Stimulated activated CD4-positive, alpha-beta T cell treated with anti-CD3 and anti-CD28 coated beads, Interleukin-15, amount 100 ng/mL, for 1 hour (primary cell): ENCODE data around the gene NDUFB11.

Experiments used
- DNase-seq, 2 donors: peaks; one replicate each; pipeline ENCODE4 v3.0.0-alpha.2; 2020; ENCODE audit warnings: low read depth in 1 of 2, low spot score in 1 of 2

Gene NDUFB11

DNA sequence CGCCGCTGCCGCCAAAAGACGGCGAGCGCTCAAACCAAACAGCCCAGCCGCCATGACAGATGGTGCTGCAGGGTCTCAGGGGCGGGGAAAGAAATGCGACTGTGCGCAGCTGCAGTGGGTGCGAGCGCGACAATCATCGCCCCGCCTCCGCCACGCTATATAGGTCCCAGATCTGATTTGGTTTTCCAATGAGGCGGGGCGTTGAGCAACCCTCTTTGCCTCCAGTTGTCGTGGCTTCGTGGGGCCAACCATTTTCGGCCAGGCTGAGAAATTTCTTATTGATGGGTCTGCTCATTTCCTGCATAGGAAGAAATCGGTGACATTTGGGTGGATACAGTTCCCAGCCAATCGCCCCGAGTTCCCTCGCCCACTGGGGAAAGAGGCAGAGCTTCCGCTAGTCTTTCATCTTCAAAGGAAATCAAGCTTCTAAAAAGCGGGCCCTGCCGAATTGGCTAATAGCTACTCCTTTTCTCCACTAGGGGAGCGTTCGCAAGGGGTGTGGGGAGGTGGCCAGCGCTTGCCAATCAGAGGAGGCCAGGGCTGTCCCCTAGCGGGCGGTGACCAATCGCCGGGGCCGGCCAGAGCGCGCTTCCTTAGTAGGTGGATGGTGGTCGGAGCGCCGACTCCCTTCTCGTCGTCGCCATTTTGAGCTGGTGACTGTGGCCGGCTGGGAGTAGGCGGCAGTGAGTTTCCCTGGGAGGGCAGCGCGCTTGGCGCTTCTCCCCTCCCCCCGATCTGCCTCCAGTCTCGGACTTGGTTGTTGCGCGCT, at the start of gene NDUFB11, which contains the start of gene RBM10:
NDUFB11 (minus strand) TSS at position 77 of the 769 bp plus-strand sequence; CDS start at position 54, 23 bp downstream.
RBM10 (plus strand) TSS at position 596 of the 769 bp plus-strand sequence. CDS start 2,261 bp downstream, outside the sequence.
- DNase-seq: peak; percentile 74 to 78

GRCh38 chrX:47193475-47194193, 49.1 kb upstream of the NDUFB11 start, which contains the start of gene UBA1:
TSS of gene UBA1 (plus strand) at chrX:47193829. CDS start at chrX:47198803, 4,974 bp downstream.
- peak; percentile 74 to 79 for DNase-seq

- DNase-seq: no peak
These were observed 47.4 kb upstream of the NDUFB11 start for GRCh38 chrX:47191806-47192401.

- DNase-seq: peak; percentile 2 to 27
These were observed 46.8 kb upstream of the NDUFB11 start for GRCh38 chrX:47191331-47191730.

GRCh38 chrX:47190445-47191269, 46.2 kb upstream of the NDUFB11 start:
- DNase-seq: peak; percentile 47 to 64

- DNase-seq: no peak
These were observed 45.4 kb upstream of the NDUFB11 start for GRCh38 chrX:47189906-47190305.

DNA sequence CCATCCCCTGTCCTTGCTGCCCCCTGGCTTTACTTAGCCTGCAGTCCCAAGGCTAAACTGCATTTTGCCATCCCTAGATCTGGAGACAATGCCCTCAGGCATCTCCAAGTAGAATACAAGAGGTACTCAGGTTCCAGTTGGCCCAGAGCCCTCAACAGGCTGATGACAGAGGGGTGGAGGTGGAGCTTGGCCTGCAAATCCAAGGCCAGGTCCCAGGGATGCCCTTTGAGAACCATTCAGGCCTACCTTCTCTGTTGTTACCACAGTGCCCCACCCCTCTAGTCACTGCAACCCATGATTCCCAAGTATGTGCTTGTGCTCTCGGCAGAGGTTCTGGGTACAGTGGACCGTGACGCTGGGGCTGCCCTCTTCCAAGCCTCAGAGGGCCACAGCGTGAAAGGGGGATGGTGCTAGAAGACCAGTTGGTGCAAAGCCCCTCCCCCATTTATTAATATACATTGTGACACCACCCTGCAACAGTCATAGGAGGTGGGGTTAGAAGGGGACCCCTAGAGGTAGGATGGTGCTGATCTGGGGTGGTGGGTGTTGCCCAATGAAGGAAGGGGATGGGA, 42.7 kb upstream of the NDUFB11 start:
- no peak for DNase-seq

DNA sequence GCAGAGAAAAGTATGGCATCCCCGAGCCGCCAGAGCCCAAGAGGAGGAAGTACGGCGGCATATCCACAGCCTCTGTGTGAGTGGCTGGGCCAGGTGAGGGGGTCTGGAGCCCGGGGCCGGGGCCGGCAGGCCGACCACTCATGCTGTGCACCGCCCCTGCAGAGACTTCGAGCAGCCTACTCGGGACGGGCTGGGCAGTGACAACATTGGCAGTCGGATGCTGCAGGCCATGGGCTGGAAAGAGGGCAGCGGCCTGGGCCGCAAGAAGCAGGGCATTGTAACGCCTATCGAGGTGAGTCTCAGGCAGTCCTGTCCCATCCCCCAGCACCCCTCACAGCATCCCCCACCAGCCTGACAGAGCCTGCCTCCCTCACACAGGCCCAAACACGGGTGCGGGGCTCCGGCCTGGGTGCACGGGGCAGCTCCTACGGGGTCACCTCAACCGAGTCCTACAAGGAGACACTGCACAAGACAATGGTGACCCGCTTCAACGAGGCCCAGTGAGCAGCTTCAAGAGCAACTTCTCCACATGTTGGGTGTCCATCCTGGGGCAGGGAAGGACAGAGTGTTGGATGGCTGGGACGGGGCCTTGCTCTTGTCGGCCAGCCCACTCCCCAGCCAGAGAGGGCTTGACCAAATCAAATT, 41.7 kb upstream of the NDUFB11 start:
- DNase-seq: no peak

DNA sequence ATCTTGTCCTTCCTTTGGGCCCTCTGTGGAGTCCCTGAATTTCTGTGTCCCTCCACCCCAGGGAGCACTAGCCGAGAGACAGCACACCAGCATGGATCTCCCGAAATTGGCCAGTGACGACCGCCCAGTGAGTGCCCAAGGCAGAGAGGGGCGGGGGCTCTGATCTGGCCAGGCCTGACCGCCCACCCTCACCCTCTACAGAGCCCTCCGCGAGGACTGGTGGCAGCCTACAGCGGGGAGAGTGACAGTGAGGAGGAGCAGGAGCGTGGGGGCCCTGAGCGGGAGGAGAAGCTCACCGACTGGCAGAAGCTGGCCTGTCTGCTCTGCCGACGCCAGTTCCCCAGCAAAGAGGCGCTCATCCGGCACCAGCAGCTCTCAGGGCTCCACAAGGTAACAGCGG, 40.7 kb upstream of the NDUFB11 start:
- DNase-seq: no peak

DNA sequence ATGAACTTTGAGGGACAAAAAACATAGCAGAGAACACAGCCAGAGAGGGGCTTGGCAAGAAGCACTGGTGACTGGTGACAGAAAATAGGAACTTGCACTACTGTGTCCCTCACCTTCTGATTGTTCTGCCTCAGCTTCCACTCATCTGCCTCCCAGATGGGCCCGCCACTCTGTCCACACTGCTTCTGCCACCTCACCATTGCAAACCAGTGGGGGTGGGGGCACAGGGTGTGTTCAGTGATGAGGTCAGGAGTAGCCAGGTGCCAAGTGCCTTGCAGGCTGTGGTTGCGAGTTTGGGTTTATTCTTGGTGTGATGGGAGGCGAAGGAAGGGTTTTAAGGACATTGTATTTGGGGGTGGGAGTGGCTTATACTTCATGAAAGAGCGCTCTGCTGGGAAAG, 40.0 kb upstream of the NDUFB11 start:
- no peak for DNase-seq

- no peak for DNase-seq
These were observed 37.7 kb upstream of the NDUFB11 start for GRCh38 chrX:47182106-47182700.

DNA sequence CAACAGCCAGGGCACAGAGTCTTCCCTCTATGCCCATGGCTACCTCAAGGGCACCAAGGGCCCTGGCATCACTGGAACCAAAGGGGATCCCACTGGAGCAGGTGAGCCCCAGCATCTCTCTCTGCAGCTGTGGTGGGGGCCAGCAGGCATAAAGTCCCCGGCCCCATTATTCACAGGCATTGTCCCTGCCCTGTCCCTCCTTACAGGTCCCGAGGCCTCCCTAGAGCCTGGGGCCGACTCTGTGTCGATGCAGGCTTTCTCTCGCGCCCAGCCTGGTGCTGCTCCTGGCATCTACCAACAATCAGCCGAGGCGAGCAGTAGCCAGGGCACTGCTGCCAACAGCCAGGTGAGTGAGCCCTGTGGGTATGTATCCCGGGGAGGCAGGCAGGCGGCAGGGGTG, 36.8 kb upstream of the NDUFB11 start:
- DNase-seq: no peak

- no peak for DNase-seq
These were observed 35.8 kb upstream of the NDUFB11 start for GRCh38 chrX:47180346-47180745.

- DNase-seq: no peak
These were observed 35.4 kb upstream of the NDUFB11 start for GRCh38 chrX:47179928-47180255.

- DNase-seq: no peak
These were observed 34.9 kb upstream of the NDUFB11 start for GRCh38 chrX:47179221-47179927.

DNA sequence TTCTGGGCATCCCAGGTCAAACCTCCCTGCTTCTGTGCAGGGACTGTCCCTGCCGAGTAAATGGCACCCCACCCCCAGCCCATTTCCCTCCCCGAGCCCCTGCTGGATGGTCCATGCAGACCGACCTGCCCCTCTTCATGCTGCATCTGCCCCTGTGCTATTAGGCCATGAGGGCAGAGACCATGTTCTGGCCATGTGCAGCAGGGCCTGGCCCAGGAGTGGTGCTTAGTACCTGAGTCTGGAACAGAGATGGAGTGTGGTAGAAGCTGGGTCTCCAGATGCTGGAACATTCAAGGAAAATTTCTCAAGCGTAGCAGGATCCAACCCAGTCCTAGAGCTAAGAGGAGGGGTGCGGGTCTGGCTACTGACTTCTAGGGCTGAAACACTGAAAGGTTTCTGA, 33.8 kb upstream of the NDUFB11 start:
- no peak for DNase-seq

GRCh38 chrX:47177079-47177478, 32.6 kb upstream of the NDUFB11 start:
- DNase-seq: no peak

DNA sequence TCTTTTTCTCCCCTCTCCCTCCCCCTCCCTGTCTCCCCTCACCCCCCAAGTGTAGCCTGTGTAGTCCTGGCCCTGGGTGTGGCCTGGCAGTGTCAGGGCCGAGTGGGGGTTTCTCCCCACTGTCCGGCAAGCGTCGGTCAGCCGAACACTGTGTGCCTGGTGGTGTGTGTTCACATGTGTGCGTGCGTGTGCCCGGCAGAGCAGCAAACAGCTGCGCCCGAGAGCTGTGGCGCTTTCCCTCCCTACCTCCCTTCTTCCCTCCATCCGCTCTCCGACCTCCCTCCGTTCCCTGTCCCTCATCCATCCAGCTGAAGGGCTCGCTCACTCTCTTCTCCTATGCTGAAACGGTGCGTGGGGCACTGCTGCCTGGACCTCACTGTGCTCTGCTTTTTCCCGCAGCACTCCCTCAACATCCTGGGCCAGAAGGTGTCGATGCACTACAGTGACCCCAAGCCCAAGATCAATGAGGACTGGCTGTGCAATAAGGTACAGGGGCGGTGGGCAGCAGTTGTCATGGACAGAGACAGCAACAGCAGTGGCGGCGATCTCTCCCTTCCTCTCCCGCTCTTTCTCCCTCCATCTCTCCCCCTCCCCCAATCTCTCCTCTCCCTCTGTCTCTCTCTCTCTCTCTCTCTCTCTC, 31.7 kb upstream of the NDUFB11 start:
- no peak for DNase-seq

- no peak for DNase-seq
These were observed 31.1 kb upstream of the NDUFB11 start for GRCh38 chrX:47175588-47175980.
